Measurements from ENCODE around the gene GSTP1.

DNA sequence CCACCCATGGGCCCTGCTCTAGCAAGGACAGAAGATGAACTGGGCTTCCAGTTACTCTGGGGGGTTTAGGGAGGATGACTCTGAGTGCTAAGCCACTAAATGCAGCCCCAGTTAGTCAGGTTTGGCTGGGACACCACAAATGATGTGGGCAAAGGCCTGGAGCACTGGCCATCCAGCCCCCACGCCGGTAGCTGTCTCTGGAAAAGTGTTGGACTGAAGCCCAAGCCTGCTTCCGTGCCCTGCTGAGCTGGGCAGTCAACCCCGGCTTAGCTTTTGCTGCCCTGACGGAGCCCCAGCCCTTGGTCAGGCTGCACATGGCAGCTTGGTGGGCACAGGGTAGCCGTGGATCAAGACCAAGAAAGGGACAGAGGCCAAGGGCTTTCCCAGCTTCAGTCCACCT is 5.7 kb upstream of the GSTP1 start:
- TF ChIP-seq EZH2phosphoT487 (IDR thresholded peaks at IDR 0.05; ENCODE audit: borderline replicate concordance, low read length), result no peak
- TF ChIP-seq CTCF (IDR thresholded peaks at IDR 0.05; ENCODE audit: low read depth, low read length, poor library complexity, severe bottlenecking), result no peak
